Astrocyte (in vitro differentiated cells and primary cell): ENCODE measurements around the gene IVD. TPM values are rescaled to one million over a fixed set of nuclear protein-coding genes. Genes with fewer than 3 reads are reported as not detected.

Source experiments
- DNase-seq: peaks from one replicate; pipeline ENCODE4 v3.0.0-alpha.2; 2010; ENCODE audit warnings: low read depth
- FAIRE-seq: peaks from 2 replicates; lab custom pipeline; 2011; peaks lifted over from hg19 to GRCh38; lab: Jason Lieb, UNC
- H2AFZ ChIP-seq: 2 replicates; pipeline ENCODE4 v1.6.0; 2012; ENCODE audit warnings: low read depth, low read length, inconsistent platforms
- H3K27ac ChIP-seq: 2 replicates; pipeline ENCODE4 v1.5.1; 2011; ENCODE audit warnings: low read depth, low read length, inconsistent platforms
- H3K27me3 ChIP-seq: 2 replicates; pipeline ENCODE4 v1.6.0; 2011; ENCODE audit warnings: low read length, inconsistent platforms; ENCODE audit not compliant: insufficient read depth
- H3K36me3 ChIP-seq: 2 replicates; pipeline ENCODE4 v1.5.1; 2011; ENCODE audit warnings: low read length, inconsistent platforms; ENCODE audit not compliant: insufficient read depth
- H3K4me1 ChIP-seq: 2 replicates; pipeline ENCODE4 v1.5.1; 2011; ENCODE audit warnings: low read length, inconsistent platforms; ENCODE audit not compliant: insufficient read depth
- H3K4me2 ChIP-seq: 2 replicates; pipeline ENCODE4 v1.6.0; 2012; ENCODE audit warnings: low read length, inconsistent platforms
- H3K4me3 ChIP-seq: 2 replicates; pipeline ENCODE4 v1.5.1; 2011; ENCODE audit warnings: low read depth, mild to moderate bottlenecking, low read length, inconsistent platforms; ENCODE audit not compliant: insufficient read depth
- H3K79me2 ChIP-seq: 2 replicates; pipeline ENCODE4 v1.6.0; 2012; ENCODE audit warnings: mild to moderate bottlenecking, low read length, inconsistent platforms; ENCODE audit not compliant: insufficient read depth
- H3K9ac ChIP-seq: 2 replicates; pipeline ENCODE4 v1.6.0; 2012; ENCODE audit warnings: mild to moderate bottlenecking, low read length, inconsistent platforms
- H3K9me3 ChIP-seq: 2 replicates; pipeline ENCODE4 v1.5.1; 2012; ENCODE audit warnings: low read depth, mild to moderate bottlenecking, low read length, inconsistent platforms; ENCODE audit not compliant: insufficient read depth
- H4K20me1 ChIP-seq: 2 replicates; pipeline ENCODE4 v1.6.0; 2012; ENCODE audit warnings: low read length, inconsistent platforms; ENCODE audit not compliant: insufficient read depth
- H3K27ac Mint-ChIP-seq: one replicate; pipeline ENCODE4 v1.8.0; 2021; ENCODE audit warnings: mild to moderate bottlenecking, mixed read lengths; ENCODE audit not compliant: unreplicated experiment
- H3K27me3 Mint-ChIP-seq: one replicate; pipeline ENCODE4 v1.8.0; 2021; ENCODE audit warnings: low read depth, mixed read lengths; ENCODE audit not compliant: unreplicated experiment
- H3K36me3 Mint-ChIP-seq: one replicate; pipeline ENCODE4 v1.8.0; 2021; ENCODE audit warnings: low read depth, mixed read lengths; ENCODE audit not compliant: unreplicated experiment
- H3K4me1 Mint-ChIP-seq: one replicate; pipeline ENCODE4 v1.8.0; 2021; ENCODE audit warnings: low read depth, mixed read lengths; ENCODE audit not compliant: unreplicated experiment
- H3K4me3 Mint-ChIP-seq: one replicate; pipeline ENCODE4 v1.8.0; 2021; ENCODE audit warnings: mild to moderate bottlenecking, moderate library complexity, mixed read lengths; ENCODE audit not compliant: unreplicated experiment
- H3K9me3 Mint-ChIP-seq: one replicate; pipeline ENCODE4 v1.8.0; 2021; ENCODE audit warnings: mild to moderate bottlenecking, mixed read lengths; ENCODE audit not compliant: unreplicated experiment
- EZH2 ChIP-seq: IDR thresholded peaks from 2 replicates; pipeline ENCODE4 v1.6.1; 2012; ENCODE audit warnings: mild to moderate bottlenecking, low read length, inconsistent platforms; ENCODE audit not compliant: insufficient read depth
- total RNA-seq: library from RNA; stranded (reverse); gene quantifications from 2 replicates; pipeline ENCODE4 v1.2.1, GENCODE V29; 2021
- TF ChIP-seq, protein P1 (sequence below): IDR thresholded peaks from 2 replicates; pipeline ENCODE4 v1.5.1; 2011; ENCODE audit warnings: low read depth, mild to moderate bottlenecking, inconsistent platforms, low read length, moderate library complexity; ENCODE audit not compliant: insufficient read depth

The IVD gene
- total RNA-seq, 1 donor from 2014 or later: 55.1 TPM

DNA sequence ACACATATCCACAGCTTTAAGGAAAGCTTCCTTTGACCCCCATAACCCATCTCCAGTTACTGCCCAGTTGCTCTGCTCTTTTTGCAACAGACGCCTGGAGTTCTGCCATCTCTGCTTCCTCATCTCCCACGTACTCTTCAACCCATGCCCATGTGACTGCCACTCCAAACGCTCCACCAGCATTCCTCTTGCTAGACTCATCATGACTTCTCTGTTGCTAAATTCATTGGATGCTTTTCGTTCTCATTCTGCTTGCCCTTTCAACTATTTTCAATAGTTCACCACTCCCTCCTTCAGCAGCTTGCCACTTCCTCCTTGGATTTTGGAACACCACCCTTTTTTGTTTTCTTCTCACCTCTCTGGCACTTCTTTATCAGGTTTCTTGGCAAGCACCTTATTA, 25.7 kb upstream of the IVD start:
- DNase-seq (peak; percentile 97), FAIRE-seq (peak; percentile 95)
- TF ChIP-seq EZH2: no peak
- TF ChIP-seq, protein P1, sequence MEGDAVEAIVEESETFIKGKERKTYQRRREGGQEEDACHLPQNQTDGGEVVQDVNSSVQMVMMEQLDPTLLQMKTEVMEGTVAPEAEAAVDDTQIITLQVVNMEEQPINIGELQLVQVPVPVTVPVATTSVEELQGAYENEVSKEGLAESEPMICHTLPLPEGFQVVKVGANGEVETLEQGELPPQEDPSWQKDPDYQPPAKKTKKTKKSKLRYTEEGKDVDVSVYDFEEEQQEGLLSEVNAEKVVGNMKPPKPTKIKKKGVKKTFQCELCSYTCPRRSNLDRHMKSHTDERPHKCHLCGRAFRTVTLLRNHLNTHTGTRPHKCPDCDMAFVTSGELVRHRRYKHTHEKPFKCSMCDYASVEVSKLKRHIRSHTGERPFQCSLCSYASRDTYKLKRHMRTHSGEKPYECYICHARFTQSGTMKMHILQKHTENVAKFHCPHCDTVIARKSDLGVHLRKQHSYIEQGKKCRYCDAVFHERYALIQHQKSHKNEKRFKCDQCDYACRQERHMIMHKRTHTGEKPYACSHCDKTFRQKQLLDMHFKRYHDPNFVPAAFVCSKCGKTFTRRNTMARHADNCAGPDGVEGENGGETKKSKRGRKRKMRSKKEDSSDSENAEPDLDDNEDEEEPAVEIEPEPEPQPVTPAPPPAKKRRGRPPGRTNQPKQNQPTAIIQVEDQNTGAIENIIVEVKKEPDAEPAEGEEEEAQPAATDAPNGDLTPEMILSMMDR: no peak
- Mint-ChIP-seq H3K36me3 (peaks cover 4% of the 10 kb centered on the region), H3K27me3 (peaks cover 3% of the 10 kb centered on the region), H3K27ac (peak overlapping the region; percentile 30), H3K9me3 (no peaks in the 10 kb centered on the region), H3K4me3 (no peak overlapping the region), H3K4me1 (peaks cover 12% of the 10 kb centered on the region)
- no peaks in the 10 kb centered on the region for H4K20me1 ChIP-seq
- no peak overlapping the region for H3K4me3 ChIP-seq
- H3K9ac ChIP-seq: no peak overlapping the region
- H2AFZ ChIP-seq: peak overlapping the region; percentile 22
- H3K79me2 ChIP-seq: peaks cover 20% of the 10 kb centered on the region
- H3K36me3 ChIP-seq: peaks cover under 1% of the 10 kb centered on the region
- peak overlapping the region; percentile 68 for H3K4me2 ChIP-seq
- no peaks in the 10 kb centered on the region for H3K9me3 ChIP-seq
- H3K27ac ChIP-seq: peak overlapping the region; percentile 30
- H3K4me1 ChIP-seq: peaks cover 6% of the 10 kb centered on the region
- no peaks in the 10 kb centered on the region for H3K27me3 ChIP-seq

DNA sequence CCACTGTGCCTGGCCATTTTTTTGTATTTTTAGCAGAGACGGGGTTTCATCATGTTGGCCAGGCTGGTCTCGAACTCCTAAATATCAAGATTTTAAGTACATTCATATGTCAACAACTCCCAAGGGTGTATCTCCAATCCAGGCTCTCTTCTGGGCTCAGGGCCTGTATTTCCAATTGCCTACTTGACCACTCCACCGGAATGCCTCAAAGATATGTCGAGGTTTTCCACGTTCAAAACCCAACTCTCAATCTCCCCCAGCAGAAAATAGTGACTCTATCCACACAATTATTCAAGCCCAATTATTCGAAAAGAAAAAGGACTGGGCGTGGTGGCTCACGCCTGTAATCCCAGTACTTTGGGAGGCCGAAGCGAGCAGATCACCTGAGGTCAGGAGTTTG, 25.0 kb upstream of the IVD start:
- Mint-ChIP-seq H3K9me3 (no peaks in the 10 kb centered on the region), H3K27ac (no peak overlapping the region), H3K36me3 (peaks cover 4% of the 10 kb centered on the region), H3K4me1 (peaks cover 12% of the 10 kb centered on the region), H3K4me3 (no peak overlapping the region), H3K27me3 (no peaks in the 10 kb centered on the region)
- H3K4me2 ChIP-seq: no peak overlapping the region
- peaks cover 2% of the 10 kb centered on the region for H3K36me3 ChIP-seq
- no peaks in the 10 kb centered on the region for H3K27me3 ChIP-seq
- H3K9ac ChIP-seq: no peak overlapping the region
- peaks cover 6% of the 10 kb centered on the region for H3K4me1 ChIP-seq
- FAIRE-seq (no peak), DNase-seq (no peak)
- H3K79me2 ChIP-seq: peaks cover 28% of the 10 kb centered on the region
- TF ChIP-seq, protein P1: no peak
- TF ChIP-seq EZH2: no peak
- H3K9me3 ChIP-seq: no peaks in the 10 kb centered on the region
- no peak overlapping the region for H3K4me3 ChIP-seq
- H4K20me1 ChIP-seq: no peaks in the 10 kb centered on the region
- no peak overlapping the region for H3K27ac ChIP-seq
- H2AFZ ChIP-seq: no peak overlapping the region

GRCh38 chr15:40381818-40382529, 23.6 kb upstream of the IVD start:
- Histone ChIP-seq H3K9me3 (no peaks in the 10 kb centered on the region), H3K36me3 (peaks cover 11% of the 10 kb centered on the region), H3K79me2 (peaks cover 35% of the 10 kb centered on the region), H3K27ac (no peak overlapping the region), H3K4me2 (peak overlapping the region; percentile 86), H3K9ac (no peak overlapping the region), H2AFZ (peak overlapping the region; percentile 98), H3K4me1 (peaks cover 6% of the 10 kb centered on the region), H4K20me1 (no peaks in the 10 kb centered on the region), H3K27me3 (no peaks in the 10 kb centered on the region), H3K4me3 (no peak overlapping the region)
- TF ChIP-seq, protein P1: no peak
- TF ChIP-seq EZH2: no peak
- no peak overlapping the region for H3K27ac Mint-ChIP-seq
- H3K4me3 Mint-ChIP-seq: peak overlapping the region; percentile 94
- H3K4me1 Mint-ChIP-seq: peaks cover 12% of the 10 kb centered on the region
- H3K9me3 Mint-ChIP-seq: no peaks in the 10 kb centered on the region
- DNase-seq (no peak), FAIRE-seq (no peak)
- peaks cover 13% of the 10 kb centered on the region for H3K36me3 Mint-ChIP-seq
- no peaks in the 10 kb centered on the region for H3K27me3 Mint-ChIP-seq
